ENCODE data around the gene CDCP1.

DNA sequence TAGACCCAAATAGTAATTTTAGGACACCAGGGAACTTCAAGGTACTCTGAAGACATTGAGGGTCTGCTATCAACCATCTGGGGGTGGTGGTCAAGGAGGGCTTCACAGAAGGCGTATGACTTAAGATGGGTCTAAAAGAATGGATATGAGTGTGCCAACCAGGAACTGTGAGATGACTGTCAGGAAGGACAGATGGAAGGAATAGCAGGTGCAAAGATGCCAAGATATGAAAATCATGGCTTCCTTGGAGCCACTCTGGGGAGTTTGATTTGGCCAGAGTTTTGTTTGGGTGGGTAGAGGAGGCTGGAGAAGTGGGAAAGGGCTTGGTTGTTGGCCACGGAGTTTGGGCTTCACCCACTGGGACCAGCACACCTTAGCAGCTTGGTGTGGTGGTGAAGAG lies 21.2 kb downstream of the CDCP1 start:
- TF ChIP-seq CTCF (conservative IDR thresholded peaks at IDR 0.05) (no peak), ZFX (IDR thresholded peaks at IDR 0.05) (no peak)
